RWPE1 (cell line): ENCODE results near the gene HMSD.

Experiments used
- CTCF ChIA-PET: fragments of 350-600 bp; sonication (Branson Sonifier 250); formaldehyde crosslinking; extraction: SDS; loops from one replicate; lab custom pipeline; 2021; lab: Yijun Ruan, JAX
- POLR2A ChIA-PET: fragments of 400-600 bp; formaldehyde crosslinking; extraction: SDS; loops from one replicate; lab custom pipeline; 2020; ENCODE audit warnings: antibody characterized with exemption; ENCODE audit not compliant: low non-redundant PET; lab: Yijun Ruan, JAX
- DNase-seq: peaks from one replicate; pipeline ENCODE4 v3.0.0; 2012; ENCODE audit warnings: low spot score
- H3K27ac ChIP-seq: fragments of 450-650 bp; 2 replicates; pipeline ENCODE4 v1.5.1; 2017
- TF ChIP-seq, protein P1 (sequence below): fragments of 450-650 bp; conservative IDR thresholded peaks from 2 replicates; pipeline ENCODE4 v1.5.1; 2017; ENCODE audit warnings: low read depth, mild to moderate bottlenecking

The HMSD gene

DNA sequence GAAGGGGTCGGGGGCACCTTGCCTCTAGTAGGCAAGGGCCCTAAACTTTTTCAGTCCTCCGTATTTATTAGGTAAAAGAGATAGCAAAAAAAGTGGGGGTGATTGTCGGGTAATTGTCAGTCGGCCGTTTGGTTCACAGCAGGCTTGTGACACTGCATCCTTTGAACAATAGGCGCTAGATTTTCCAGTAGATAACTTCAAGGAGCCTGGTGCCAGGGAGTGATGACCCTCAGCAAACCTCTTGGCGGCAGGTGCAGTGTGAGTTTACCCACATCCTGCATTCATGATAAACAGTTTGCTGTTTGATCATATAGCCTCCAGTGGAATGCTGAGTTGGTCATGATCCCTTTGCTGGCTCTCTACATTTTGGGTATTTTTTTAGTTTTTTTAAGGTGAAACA, 43.6 kb downstream of the HMSD start:
- POLR2A ChIA-PET, result no interaction called here
- DNase-seq, result no peak
- H3K27ac ChIP-seq, result no peak overlapping the region
- TF ChIP-seq, protein P1, sequence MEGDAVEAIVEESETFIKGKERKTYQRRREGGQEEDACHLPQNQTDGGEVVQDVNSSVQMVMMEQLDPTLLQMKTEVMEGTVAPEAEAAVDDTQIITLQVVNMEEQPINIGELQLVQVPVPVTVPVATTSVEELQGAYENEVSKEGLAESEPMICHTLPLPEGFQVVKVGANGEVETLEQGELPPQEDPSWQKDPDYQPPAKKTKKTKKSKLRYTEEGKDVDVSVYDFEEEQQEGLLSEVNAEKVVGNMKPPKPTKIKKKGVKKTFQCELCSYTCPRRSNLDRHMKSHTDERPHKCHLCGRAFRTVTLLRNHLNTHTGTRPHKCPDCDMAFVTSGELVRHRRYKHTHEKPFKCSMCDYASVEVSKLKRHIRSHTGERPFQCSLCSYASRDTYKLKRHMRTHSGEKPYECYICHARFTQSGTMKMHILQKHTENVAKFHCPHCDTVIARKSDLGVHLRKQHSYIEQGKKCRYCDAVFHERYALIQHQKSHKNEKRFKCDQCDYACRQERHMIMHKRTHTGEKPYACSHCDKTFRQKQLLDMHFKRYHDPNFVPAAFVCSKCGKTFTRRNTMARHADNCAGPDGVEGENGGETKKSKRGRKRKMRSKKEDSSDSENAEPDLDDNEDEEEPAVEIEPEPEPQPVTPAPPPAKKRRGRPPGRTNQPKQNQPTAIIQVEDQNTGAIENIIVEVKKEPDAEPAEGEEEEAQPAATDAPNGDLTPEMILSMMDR, result no peak
- CTCF ChIA-PET, result no interaction called here

DNA sequence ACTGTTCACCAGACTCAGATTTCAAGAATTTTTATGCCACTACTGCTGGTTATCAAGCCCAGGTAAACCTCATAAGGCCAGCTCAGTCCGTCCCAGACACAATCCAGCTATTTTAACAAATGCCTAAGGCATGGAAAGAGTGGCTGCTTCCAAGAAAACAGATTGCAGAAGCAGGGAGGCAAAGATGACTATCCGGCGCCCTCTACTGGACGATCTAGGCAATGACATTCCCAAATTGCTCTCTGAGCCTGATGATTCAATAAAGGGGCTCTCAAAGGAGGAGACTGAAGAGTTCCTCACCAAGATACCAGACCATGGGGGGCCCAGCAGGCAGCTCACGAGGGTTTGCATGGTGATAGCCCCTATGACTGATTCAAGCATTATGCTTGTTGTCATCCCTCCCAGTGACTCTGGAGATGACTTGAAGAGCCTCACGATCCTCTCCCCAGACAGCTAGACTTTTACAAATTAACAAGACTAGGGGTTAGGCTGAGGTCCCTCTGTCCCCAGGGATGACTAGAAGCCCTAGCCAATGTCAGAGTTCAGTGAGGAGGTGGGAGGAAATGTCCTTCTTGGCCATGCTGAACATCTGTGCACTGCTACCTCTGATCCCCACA, 45.8 kb downstream of the HMSD start:
- H3K27ac ChIP-seq, result no peak overlapping the region
- ChIA-PET CTCF (interaction anchor here (0.6 to 1.2 kb wide), 4 partner anchors 17 to 1525 kb away, joined by 3 to 4 read pairs (median 3); partner anchors contain the start of gene HMSD), POLR2A (no interaction called here)
- TF ChIP-seq, protein P1, result peak; percentile 83
- DNase-seq, result peak; percentile 39

DNA sequence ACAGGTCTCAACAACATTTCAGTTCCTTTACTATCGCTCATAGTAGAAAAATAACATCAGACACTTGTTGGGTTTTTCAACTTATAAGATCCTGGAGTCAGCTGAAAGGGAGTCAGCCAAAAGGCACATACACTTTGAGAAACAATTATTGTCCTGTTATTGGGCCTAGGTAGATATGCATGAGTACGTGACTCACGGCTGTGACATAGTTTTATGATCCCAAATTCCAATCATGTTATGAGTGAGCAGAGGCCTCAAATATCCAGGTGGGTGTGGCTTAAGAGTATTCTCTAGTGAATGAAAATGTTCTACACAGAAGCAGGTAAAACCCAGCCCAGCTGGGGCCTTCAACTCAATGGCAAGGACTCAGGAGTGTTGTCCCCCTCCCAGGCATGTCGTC, 47.9 kb downstream of the HMSD start:
- ChIA-PET CTCF (interaction anchor here (0.5 kb wide), 1 partner anchor 21 kb away, joined by 3 read pairs; no protein-coding TSS in a partner anchor), POLR2A (no interaction called here)
- peak; percentile 30 for DNase-seq
- no peak overlapping the region for H3K27ac ChIP-seq
- TF ChIP-seq, protein P1, result no peak

DNA sequence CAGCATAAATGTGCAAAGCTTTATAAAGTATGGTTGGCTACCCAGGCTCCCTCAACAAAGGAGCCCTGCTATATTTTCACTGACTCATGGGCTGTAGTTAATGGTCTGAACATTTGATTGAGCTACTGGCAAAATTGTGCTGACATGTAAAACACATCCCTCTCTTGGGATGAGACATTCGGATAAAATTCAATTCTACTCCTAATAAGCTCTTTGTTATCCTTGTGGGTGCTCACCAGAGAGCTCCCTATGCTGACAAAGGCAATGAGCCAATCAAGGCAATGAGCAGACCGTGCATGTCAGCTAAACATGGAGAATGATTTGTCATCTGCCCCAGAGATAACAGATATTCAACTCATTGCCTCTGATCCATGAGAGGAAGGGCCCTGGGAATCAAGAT, 48.5 kb downstream of the HMSD start:
- ChIA-PET CTCF (no interaction called here), POLR2A (no interaction called here)
- H3K27ac ChIP-seq, result no peak overlapping the region
- no peak for DNase-seq
- TF ChIP-seq, protein P1, result no peak

DNA sequence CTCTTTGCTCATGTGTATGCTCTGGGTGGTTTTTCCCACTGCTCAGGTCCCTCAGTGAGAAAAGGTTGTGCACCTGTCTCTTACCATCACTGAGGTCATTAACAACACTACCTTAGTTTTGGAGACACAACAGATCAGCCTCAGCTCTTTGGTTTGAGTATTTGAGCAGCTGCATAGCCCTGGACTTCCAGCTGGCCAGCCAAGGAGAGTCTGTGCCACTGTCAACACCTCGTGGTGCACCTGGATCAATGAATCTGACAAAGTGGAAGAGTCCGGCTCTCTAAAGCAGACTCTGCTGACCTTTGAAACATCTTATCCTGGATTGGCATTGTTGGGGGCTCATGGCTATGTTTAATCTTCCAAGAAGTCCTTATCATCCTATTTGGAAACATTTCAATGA, 50.8 kb downstream of the HMSD start:
- no peak overlapping the region for H3K27ac ChIP-seq
- ChIA-PET POLR2A (no interaction called here), CTCF (no interaction called here)
- DNase-seq, result no peak
- TF ChIP-seq, protein P1, result no peak

DNA sequence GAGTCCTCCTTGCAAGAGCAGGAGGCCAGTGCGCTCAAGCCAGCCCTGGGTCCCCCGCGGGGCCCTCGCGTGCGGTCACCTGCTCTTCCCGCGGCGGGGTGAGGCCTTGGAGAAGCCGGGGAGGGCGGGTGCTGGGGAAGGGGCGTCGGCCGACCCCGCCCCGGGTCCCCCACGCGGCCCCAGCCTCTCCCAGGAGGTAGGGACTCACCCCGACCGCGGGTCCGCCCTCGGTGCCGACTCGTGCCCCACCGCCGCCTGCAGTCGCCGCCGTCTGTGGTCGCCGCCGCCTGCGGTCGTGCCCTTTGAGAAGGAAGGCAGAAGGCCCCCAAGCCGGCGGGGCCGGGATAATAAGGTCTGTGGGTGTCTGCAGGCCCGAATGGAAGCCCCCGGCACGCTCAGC, 53.5 kb downstream of the HMSD start:
- TF ChIP-seq, protein P1, result no peak
- CTCF ChIA-PET, result no interaction called here
- no peak for DNase-seq
- no peak overlapping the region for H3K27ac ChIP-seq
- POLR2A ChIA-PET, result no interaction called here

DNA sequence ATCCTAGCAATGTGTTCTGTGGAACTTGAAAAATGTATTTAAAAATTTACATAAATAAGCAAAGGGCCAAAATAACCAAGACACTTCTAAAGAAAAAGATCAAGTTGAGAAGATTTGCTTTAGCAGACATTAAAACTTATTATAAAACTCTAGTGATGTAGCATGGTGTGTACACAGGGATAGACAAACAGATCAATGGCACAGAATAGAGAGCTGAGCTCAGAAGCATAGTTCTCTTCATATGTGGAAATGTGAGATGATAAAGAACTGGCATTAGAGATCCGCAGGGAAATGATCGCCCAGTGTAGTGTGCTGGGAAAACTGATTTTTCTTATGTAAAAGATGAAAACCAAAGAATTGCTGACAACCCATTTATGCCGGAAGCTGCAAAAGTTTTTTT, 60.2 kb downstream of the HMSD start:
- TF ChIP-seq, protein P1, result no peak
- DNase-seq, result no peak
- no peak overlapping the region for H3K27ac ChIP-seq
- ChIA-PET POLR2A (no interaction called here), CTCF (no interaction called here)
